HCT116 (cell line): ENCODE data around the gene BPIFB1. TPM values are rescaled to one million over a fixed set of nuclear protein-coding genes. Genes with fewer than 3 reads are reported as not detected.

Experiments used
- ATAC-seq: fragments of 200-7000 bp; cut with Tn5 transposase; 2 replicates; pipeline ENCODE4 v1.9.1; 2020; ENCODE audit warnings: mild to moderate bottlenecking, moderate library complexity
- BruUV-seq: library from RNA; stranded (reverse); fragments of 400-500 nt; replicated peaks from 2 replicates; lab custom pipeline; 2021; lab: Mats Ljungman, UMichigan
- CTCF ChIA-PET: fragments of 300-600 bp; sonication (Branson Sonifier 250); formaldehyde crosslinking; loops from one replicate; lab custom pipeline; 2021; ENCODE audit warnings: antibody characterized with exemption; lab: Charles Lee
- POLR2A ChIA-PET: fragments of 300-600, 350-600 bp; sonication (Branson Sonifier 250); formaldehyde crosslinking; loops from one replicate; lab custom pipeline; 2021; ENCODE audit warnings: antibody characterized with exemption; lab: Charles Lee
- RAD21 ChIA-PET, 2 experiments: fragments of 300-600 bp; sonication (Branson Sonifier 250); formaldehyde crosslinking; loops; one replicate each; lab custom pipeline; 2023; ENCODE audit warnings: low total read pairs in 2 of 2; ENCODE audit not compliant: uncharacterized antibody in 2 of 2, unreplicated experiment in 2 of 2, low non-redundant PET in 1 of 2; lab: Charles Lee
- DNase-seq: peaks from one replicate; pipeline ENCODE4 v3.0.0-alpha.2; 2010; ENCODE audit warnings: low read depth, low spot score
- H2AFZ ChIP-seq: fragments of 200-600 bp; shearing (Covaris generic), sonication (generic); 2 replicates; pipeline ENCODE4 v1.6.1; 2017; ENCODE audit warnings: low read depth, mixed run types, mixed read lengths, antibody characterized with exemption, low read length; ENCODE audit not compliant: poor library complexity, severe bottlenecking
- H3K27ac ChIP-seq: 2 replicates; pipeline ENCODE4 v1.5.1; 2012; ENCODE audit warnings: low read depth, low read length
- H3K27me3 ChIP-seq: fragments of 200-600 bp; sonication (generic); 2 replicates; pipeline ENCODE4 v1.6.1; 2016; ENCODE audit warnings: mixed run types, low read length, mixed read lengths; ENCODE audit not compliant: insufficient read depth
- H3K36me3 ChIP-seq, 2 experiments: fragments of 200-500 bp in 1 of 2; fragments of 200-600 bp in 1 of 2; sonication (Bioruptor generic) in 1 of 2; sonication (generic) in 1 of 2; 2 replicates each; pipeline versions ENCODE4 v1.5.1 to v1.6.1; 2014 to 2016; ENCODE audit warnings: low read length in 2 of 2, inconsistent platforms in 1 of 2, mixed read lengths in 1 of 2, mixed run types in 1 of 2; ENCODE audit not compliant: insufficient read depth in 2 of 2, control insufficient read depth in 1 of 2
- H3K4me1 ChIP-seq, 2 experiments: fragments of 200-600 bp in 1 of 2; sonication (generic) in 1 of 2; 2 replicates each; pipeline versions ENCODE4 v1.5.1 to v1.6.1; 2012 to 2017; ENCODE audit warnings: low read length in 2 of 2, inconsistent platforms in 1 of 2, mild to moderate bottlenecking in 1 of 2, mixed read lengths in 1 of 2, mixed run types in 1 of 2, moderate library complexity in 1 of 2; ENCODE audit not compliant: insufficient read depth in 2 of 2, control insufficient read depth in 1 of 2
- H3K4me2 ChIP-seq: fragments of 200-600 bp; sonication (generic); 2 replicates; pipeline ENCODE4 v1.6.1; 2017; ENCODE audit warnings: mixed run types, low read length, mixed read lengths
- H3K4me3 ChIP-seq, 2 experiments: fragments of 200-600 bp in 1 of 2; sonication (generic) in 1 of 2; replicated peaks in 1 of 2; 2 replicates each; pipeline ENCODE4 v1.5.1; 2011 to 2016; ENCODE audit warnings: low read length in 2 of 2, control low read depth in 1 of 2, low read depth in 1 of 2, mild to moderate bottlenecking in 1 of 2, mixed read lengths in 1 of 2, mixed run types in 1 of 2
- H3K79me2 ChIP-seq: fragments of 200-600 bp; sonication (generic); 2 replicates; pipeline ENCODE4 v1.6.1; 2017; ENCODE audit warnings: mild to moderate bottlenecking, mixed run types, low read length, moderate library complexity, mixed read lengths; ENCODE audit not compliant: insufficient read depth
- H3K9ac ChIP-seq: fragments of 200-600 bp; sonication (generic); 2 replicates; pipeline ENCODE4 v1.6.1; 2016; ENCODE audit warnings: low read length, mixed read lengths
- H3K9me2 ChIP-seq: fragments of 200-600 bp; sonication (generic), shearing (Covaris generic); 2 replicates; pipeline ENCODE4 v1.6.1; 2017; ENCODE audit warnings: mixed run types, mild to moderate bottlenecking, moderate library complexity; ENCODE audit not compliant: insufficient read depth
- H3K9me3 ChIP-seq, 2 experiments: fragments of 200-500 bp in 1 of 2; fragments of 200-600 bp in 1 of 2; sonication (Bioruptor generic) in 1 of 2; sonication (generic) in 1 of 2; 2 replicates each; pipeline ENCODE4 v1.6.1; 2014 to 2017; ENCODE audit warnings: low read length in 2 of 2, mixed read lengths in 2 of 2, inconsistent platforms in 1 of 2, low read depth in 1 of 2, mild to moderate bottlenecking in 1 of 2, mixed run types in 1 of 2, moderate library complexity in 1 of 2; ENCODE audit not compliant: control insufficient read depth in 1 of 2, insufficient read depth in 1 of 2
- H4K20me1 ChIP-seq: fragments of 200-600 bp; sonication (generic), shearing (Covaris generic); 2 replicates; pipeline ENCODE4 v1.6.1; 2017; ENCODE audit warnings: mixed run types, mild to moderate bottlenecking, moderate library complexity; ENCODE audit not compliant: insufficient read depth
- ATF3 ChIP-seq: IDR thresholded peaks from 2 replicates; pipeline ENCODE4 v1.6.1; 2012
- CBX3 ChIP-seq: IDR thresholded peaks from 2 replicates; pipeline ENCODE4 v1.6.1; 2012; ENCODE audit warnings: low read depth
- EGR1 ChIP-seq: IDR thresholded peaks from 2 replicates; pipeline ENCODE4 v1.6.1; 2012; ENCODE audit warnings: low read depth
- ELF1 ChIP-seq: IDR thresholded peaks from 2 replicates; pipeline ENCODE4 v1.6.1; 2012; ENCODE audit warnings: low read depth, borderline replicate concordance
- EZH2 ChIP-seq: fragments of 200-600 bp; sonication (generic); IDR thresholded peaks from 2 replicates; pipeline ENCODE4 v1.6.1; 2017; ENCODE audit warnings: antibody characterized with exemption, mixed run types
- FOSL1 ChIP-seq: IDR thresholded peaks from 2 replicates; pipeline ENCODE4 v1.6.1; 2012; ENCODE audit warnings: low read depth
- JUND ChIP-seq: IDR thresholded peaks from 2 replicates; pipeline ENCODE4 v1.6.1; 2012
- MAX ChIP-seq: IDR thresholded peaks from 2 replicates; pipeline ENCODE4 v1.6.1; 2012
- POLR2A ChIP-seq: IDR thresholded peaks from 2 replicates; pipeline ENCODE4 v1.7.0; 2011; ENCODE audit warnings: borderline replicate concordance; ENCODE audit not compliant: insufficient read depth, insufficient read length; ENCODE audit errors: extremely low read depth
- POLR2AphosphoS5 ChIP-seq: IDR thresholded peaks from 2 replicates; pipeline ENCODE4 v1.6.1; 2011; ENCODE audit warnings: mild to moderate bottlenecking, low read depth, low read length, moderate library complexity
- SIN3A ChIP-seq: IDR thresholded peaks from 2 replicates; pipeline ENCODE4 v1.6.1; 2012; ENCODE audit warnings: low read depth
- SP1 ChIP-seq: IDR thresholded peaks from 2 replicates; pipeline ENCODE4 v1.6.1; 2012; ENCODE audit warnings: low read depth
- SRF ChIP-seq: IDR thresholded peaks from 2 replicates; pipeline ENCODE4 v1.6.1; 2012; ENCODE audit warnings: low read depth
- TCF7L2 ChIP-seq: IDR thresholded peaks from 2 replicates; pipeline ENCODE4 v1.7.0; 2011; ENCODE audit warnings: borderline replicate concordance, inconsistent platforms; ENCODE audit not compliant: insufficient read depth, insufficient read length; ENCODE audit errors: extremely low read depth
- ZBTB33 ChIP-seq: IDR thresholded peaks from 2 replicates; pipeline ENCODE4 v1.6.1; 2011; ENCODE audit warnings: mild to moderate bottlenecking, low read length, moderate library complexity; ENCODE audit not compliant: insufficient replicate concordance; ENCODE audit errors: extremely low read depth
- ZFX ChIP-seq: fragments of 450-650 bp; IDR thresholded peaks from 2 replicates; pipeline ENCODE4 v1.6.1; 2017
- ZNF274 ChIP-seq: fragments of 200-500 bp; sonication (Bioruptor generic); IDR thresholded peaks from 2 replicates; pipeline ENCODE4 v1.6.1; 2014; ENCODE audit warnings: mild to moderate bottlenecking, low read depth, low read length, inconsistent platforms
- intact Hi-C: fragments of 100-400 bp; cut with micrococcal nuclease; formaldehyde crosslinking; loops from 2 replicates; pipeline ENCODE4 v1.10.0; 2022
- total RNA-seq: library from RNA; stranded (reverse); gene quantifications from one replicate; pipeline ENCODE4 v1.2.1, GENCODE V29; 2021; ENCODE audit not compliant: unreplicated experiment

Gene BPIFB1
- total RNA-seq, 1 experiment from 2014 or later: 0.17 TPM

GRCh38 chr20:33337119-33337518 lies 54.1 kb downstream of the BPIFB1 start:
- ChIA-PET POLR2A (no interaction called here), CTCF (no interaction called here), RAD21 (no interaction called here)
- Histone ChIP-seq H3K9me2 (no peaks in the 10 kb centered on the region), H3K9me3 (no peaks in the 10 kb centered on the region), H3K4me2 (no peak overlapping the region), H2AFZ (no peak overlapping the region), H3K79me2 (no peaks in the 10 kb centered on the region), H3K9ac (no peak overlapping the region), H3K4me3 (no peak overlapping the region), H4K20me1 (no peaks in the 10 kb centered on the region), H3K27ac (no peak overlapping the region), H3K27me3 (no peaks in the 10 kb centered on the region), H3K4me1 (no peaks in the 10 kb centered on the region), H3K36me3 (no peaks in the 10 kb centered on the region)
- DNase-seq (no peak), ATAC-seq (no peak)
- intact Hi-C loops: no loop called here
- TF ChIP-seq POLR2A (no peak), SRF (no peak), EZH2 (no peak), FOSL1 (no peak), CBX3 (no peak), ZFX (no peak), MAX (no peak)
- BruUV-seq: no TSS peak

- Histone ChIP-seq H3K79me2 (no peaks in the 10 kb centered on the region), H3K9me3 (no peaks in the 10 kb centered on the region), H2AFZ (no peak overlapping the region), H4K20me1 (no peaks in the 10 kb centered on the region), H3K4me3 (no peak overlapping the region), H3K9ac (no peak overlapping the region), H3K4me1 (no peaks in the 10 kb centered on the region), H3K27ac (no peak overlapping the region), H3K36me3 (no peaks in the 10 kb centered on the region), H3K9me2 (no peaks in the 10 kb centered on the region), H3K4me2 (no peak overlapping the region), H3K27me3 (no peaks in the 10 kb centered on the region)
- TF ChIP-seq POLR2AphosphoS5 (no peak), SIN3A (no peak), FOSL1 (no peak), POLR2A (no peak), MAX (no peak), ELF1 (no peak), TCF7L2 (no peak), JUND (no peak), ATF3 (no peak), ZBTB33 (no peak), SP1 (no peak), EGR1 (no peak), SRF (no peak), ZNF274 (no peak), ZFX (no peak)
- RAD21 ChIA-PET: no interaction called here
- POLR2A ChIA-PET: no interaction called here
- DNase-seq: no peak
- ATAC-seq: no peak
- CTCF ChIA-PET: no interaction called here
- intact Hi-C loops: no loop called here
- BruUV-seq: no TSS peak
Observed at GRCh38 chr20:33337531-33338165, 54.6 kb downstream of the BPIFB1 start.
